Measurements from ENCODE around the gene NBAS.

GRCh38 chr2:15563227-15564100 is 2.3 kb upstream of the NBAS start:
- TF ChIP-seq CTCF (IDR thresholded peaks at IDR 0.05; ENCODE audit: insufficient read depth, low read length, poor library complexity, severe bottlenecking) (no peak), EZH2phosphoT487 (conservative IDR thresholded peaks at IDR 0.05; ENCODE audit: low read length) (no peak)

Data from SU-DHL-6 (cell line).